Lower leg skin (tissue), 4 donors: ENCODE measurements around the gene CLEC16A. TPM values are rescaled to one million over a fixed set of nuclear protein-coding genes. Genes with fewer than 3 reads are reported as not detected.

Experiments
- DNase-seq, 2 donors: peaks; one replicate each; pipeline ENCODE4 v3.0.0-alpha.2; 2019; ENCODE audit warnings: low spot score in 2 of 2
- H3K4me3 ChIP-seq: fragments of 200-600 bp; sonication (generic); 2 replicates; pipeline ENCODE4 v1.5.1; 2017; ENCODE audit warnings: mild to moderate bottlenecking, low read depth; ENCODE audit not compliant: poor library complexity, severe bottlenecking
- POLR2A ChIP-seq, 2 donors: fragments of 450-650 bp; IDR thresholded peaks; one replicate each; pipeline ENCODE4 v1.6.1; 2016 to 2017; ENCODE audit warnings: antibody characterized with exemption in 2 of 2, mild to moderate bottlenecking in 1 of 2, moderate library complexity in 1 of 2
- WGBS, 2 donors: methylation state at CpG; one replicate each; pipeline ENCODE4 v1.1.5; 2018; 5-methylcytosine and 5-hydroxymethylcytosine counted together
- intact Hi-C: fragments of 100-400 bp; cut with DNase I; formaldehyde crosslinking; loops from one replicate; pipeline ENCODE4 v1.15.0; 2023; ENCODE audit warnings: low total_unique reads
- total RNA-seq, 4 donors: library from RNA; depleted of rRNA; stranded (reverse); fragments of >200 nt; gene quantifications; one replicate each; pipeline ENCODE4 v1.1.0, GENCODE V29; 2016
- TF ChIP-seq, protein P1 (sequence below), 3 donors: fragments of 450-650 bp; IDR thresholded peaks; one replicate each; pipeline ENCODE4 v1.5.1; 2016; ENCODE audit warnings: antibody characterized with exemption in 3 of 3, mild to moderate bottlenecking in 3 of 3, moderate library complexity in 2 of 3

CLEC16A gene
- total RNA-seq, 4 donors from 2014 or later = 26.8 to 30.0 (median 29.5) TPM

DNA sequence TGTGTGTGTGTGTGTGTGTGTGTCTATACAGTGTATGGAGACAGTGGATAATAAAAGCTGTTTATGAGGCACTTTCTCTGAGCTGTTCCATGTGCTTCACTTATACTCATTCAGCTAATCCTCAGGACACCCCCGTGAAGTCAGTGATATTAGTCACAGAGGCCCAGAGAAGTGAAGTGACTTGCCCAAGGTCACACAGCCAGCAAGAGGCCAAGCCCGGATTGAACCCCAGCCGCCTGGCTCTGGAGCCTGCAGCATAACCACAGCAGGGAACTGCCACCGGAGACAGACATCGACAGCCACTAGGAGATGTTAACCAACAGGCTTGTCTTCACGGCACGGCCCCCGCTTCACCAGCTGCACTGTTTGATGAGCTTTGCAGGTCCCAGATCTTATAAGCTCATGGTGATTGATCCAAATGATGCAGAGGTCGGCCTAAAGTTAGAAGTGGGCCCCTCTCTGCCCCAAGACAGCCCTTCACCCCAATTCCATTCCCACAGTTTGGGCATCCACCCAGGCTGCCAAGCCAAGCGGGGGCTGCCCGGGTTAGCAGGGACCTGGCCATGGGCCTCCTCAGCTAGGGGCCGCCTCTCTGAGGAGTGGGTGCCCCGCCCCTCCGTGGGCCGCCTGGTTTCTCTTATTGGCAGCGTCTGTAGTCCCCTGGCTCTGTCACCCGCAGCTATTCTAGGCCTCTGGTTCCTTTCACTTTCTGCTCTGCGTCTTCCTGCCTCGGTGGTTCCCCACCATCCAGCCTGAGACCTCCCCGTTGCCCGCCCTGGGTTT lies 280.7 kb downstream of the CLEC16A start:
- peak in 1 of 2 donors; percentile 87 for DNase-seq
- TF ChIP-seq POLR2A (IDR thresholded peaks at IDR 0.05) = no peak
- TF ChIP-seq, protein P1, sequence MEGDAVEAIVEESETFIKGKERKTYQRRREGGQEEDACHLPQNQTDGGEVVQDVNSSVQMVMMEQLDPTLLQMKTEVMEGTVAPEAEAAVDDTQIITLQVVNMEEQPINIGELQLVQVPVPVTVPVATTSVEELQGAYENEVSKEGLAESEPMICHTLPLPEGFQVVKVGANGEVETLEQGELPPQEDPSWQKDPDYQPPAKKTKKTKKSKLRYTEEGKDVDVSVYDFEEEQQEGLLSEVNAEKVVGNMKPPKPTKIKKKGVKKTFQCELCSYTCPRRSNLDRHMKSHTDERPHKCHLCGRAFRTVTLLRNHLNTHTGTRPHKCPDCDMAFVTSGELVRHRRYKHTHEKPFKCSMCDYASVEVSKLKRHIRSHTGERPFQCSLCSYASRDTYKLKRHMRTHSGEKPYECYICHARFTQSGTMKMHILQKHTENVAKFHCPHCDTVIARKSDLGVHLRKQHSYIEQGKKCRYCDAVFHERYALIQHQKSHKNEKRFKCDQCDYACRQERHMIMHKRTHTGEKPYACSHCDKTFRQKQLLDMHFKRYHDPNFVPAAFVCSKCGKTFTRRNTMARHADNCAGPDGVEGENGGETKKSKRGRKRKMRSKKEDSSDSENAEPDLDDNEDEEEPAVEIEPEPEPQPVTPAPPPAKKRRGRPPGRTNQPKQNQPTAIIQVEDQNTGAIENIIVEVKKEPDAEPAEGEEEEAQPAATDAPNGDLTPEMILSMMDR (IDR thresholded peaks at IDR 0.05) = no peak
- 68 to 71% methylated on average over 20 of the region's 21 CpGs for WGBS, 2 donors
- intact Hi-C loops = no loop called here
- H3K4me3 ChIP-seq = no peak overlapping the region

DNA sequence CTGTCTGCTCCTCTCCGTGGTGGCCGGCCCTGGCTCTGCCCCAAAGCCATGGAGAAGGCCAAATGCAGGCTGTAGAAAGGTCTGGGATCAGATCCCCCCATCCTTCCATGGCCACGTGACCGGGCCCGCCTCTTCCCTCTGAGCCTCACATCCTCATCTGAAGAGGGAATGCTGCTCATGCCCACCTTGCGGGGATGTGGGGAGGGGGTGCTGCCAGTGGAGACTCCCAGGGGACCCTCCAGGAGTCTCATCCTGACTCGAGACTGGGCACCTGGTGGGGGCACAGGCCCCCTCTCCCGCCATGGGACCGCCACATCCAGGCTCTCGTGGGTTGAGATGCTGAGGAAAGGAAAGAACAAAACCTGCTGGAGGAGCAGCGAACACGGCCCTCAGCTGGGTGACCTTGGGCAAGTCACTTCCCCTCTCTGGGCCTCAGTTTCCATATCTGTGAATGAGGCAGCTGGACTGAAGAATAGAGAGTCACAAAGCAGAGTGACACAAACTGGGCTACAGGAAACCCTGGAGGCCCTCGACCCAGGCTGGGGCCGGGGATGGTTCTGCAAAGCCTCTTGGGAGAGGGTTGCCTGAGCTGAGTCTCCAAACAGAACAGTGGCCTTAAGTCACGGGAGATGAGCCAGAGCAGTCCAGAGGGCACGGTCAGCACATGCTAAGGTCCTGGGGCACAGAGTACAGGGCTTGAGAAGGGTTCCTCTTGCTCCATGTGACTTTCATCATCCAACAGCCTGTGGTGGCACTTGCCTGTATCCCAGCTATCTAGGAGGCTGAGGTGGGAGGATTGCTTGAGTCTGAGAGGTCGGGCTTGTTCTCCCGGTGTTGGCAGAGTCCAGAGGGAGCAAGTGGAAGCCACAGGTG lies 281.5 kb downstream of the CLEC16A start:
- peak in 1 of 2 donors; percentile 85 for DNase-seq
- H3K4me3 ChIP-seq = no peak overlapping the region
- TF ChIP-seq, protein P1 (IDR thresholded peaks at IDR 0.05) = no peak
- no peak for TF ChIP-seq POLR2A (IDR thresholded peaks at IDR 0.05)
- intact Hi-C loops = no loop called here
- WGBS, 2 donors = 81 to 83% methylated on average over 18 of the region's 18 CpGs

GRCh38 chr16:11229432-11229831 lies 285.1 kb downstream of the CLEC16A start:
- DNase-seq = no peak
- H3K4me3 ChIP-seq = no peak overlapping the region
- intact Hi-C loops = no loop called here
- TF ChIP-seq POLR2A (IDR thresholded peaks at IDR 0.05) = no peak
- TF ChIP-seq, protein P1 (IDR thresholded peaks at IDR 0.05) = no peak
- 62 to 65% methylated on average over 5 of the region's 5 CpGs for WGBS, 2 donors

DNA sequence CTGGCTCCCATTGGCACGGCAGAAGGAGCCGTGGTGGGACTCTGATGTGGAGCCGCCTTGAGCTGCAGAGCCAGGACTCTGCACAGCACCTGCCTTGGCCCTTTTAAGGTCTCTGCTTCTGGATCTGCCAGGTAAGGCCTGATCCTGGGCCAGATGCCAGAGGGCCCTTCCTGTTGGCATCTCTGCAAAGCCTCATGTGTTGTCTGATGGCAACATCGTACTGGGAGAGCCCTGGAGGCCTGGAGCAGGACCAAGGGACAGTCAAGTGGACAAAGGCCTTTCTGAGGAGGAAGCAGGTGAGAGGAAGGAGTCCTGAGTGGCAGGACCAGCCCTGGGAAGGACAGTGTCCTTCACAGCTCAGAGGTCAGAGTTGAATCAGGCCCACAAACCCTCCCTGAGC lies 285.5 kb downstream of the CLEC16A start:
- TF ChIP-seq POLR2A (IDR thresholded peaks at IDR 0.05) = no peak
- TF ChIP-seq, protein P1 (IDR thresholded peaks at IDR 0.05) = no peak
- intact Hi-C loops = no loop called here
- no peak for DNase-seq
- WGBS, 2 donors = 40% methylated on average over 4 of the region's 4 CpGs
- H3K4me3 ChIP-seq = no peak overlapping the region

DNA sequence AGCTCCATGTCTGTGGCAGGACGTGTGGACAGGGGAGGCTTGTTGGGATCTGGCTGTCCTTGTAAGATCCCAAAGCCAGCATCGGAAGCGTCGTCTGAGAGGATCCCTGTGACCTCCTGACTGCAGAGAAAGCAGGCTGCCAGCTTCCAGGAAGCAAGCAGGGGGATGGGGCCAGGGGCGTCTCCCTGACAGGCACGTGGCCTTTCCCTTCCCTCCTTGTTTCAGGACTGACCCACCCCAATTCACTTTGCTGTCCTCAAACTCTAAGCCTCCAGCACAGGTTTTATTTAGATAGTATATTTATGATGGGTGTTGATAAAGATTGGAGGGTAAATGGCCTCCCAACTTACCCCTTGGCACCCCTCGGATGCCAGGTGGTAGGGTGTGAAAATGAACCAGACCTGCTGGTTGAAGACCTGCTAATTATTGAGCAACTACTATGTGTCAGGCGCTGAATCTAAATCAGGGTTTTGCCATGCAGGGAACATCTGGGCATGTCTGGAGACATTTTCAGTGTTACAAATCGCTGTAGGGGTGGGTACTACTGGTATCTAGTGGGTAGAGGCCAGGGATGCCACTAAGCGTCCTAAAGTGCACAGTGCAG lies 287.1 kb downstream of the CLEC16A start:
- no peak overlapping the region for H3K4me3 ChIP-seq
- no peak for DNase-seq
- WGBS, 2 donors = 77 to 79% methylated on average over 10 of the region's 10 CpGs
- no peak for TF ChIP-seq POLR2A (IDR thresholded peaks at IDR 0.05)
- TF ChIP-seq, protein P1 (IDR thresholded peaks at IDR 0.05) = no peak
- intact Hi-C loops = no loop called here

Other genes with a start within 250 kb of the CLEC16A start
- under 1 TPM in 3 of 4 donors, not detected in 1; 0.20 to 0.93 (median 0.42) TPM for gene TEKT5, start 249.6 kb upstream of the CLEC16A start, total RNA-seq
- gene NUBP1, start 200.7 kb upstream of the CLEC16A start, total RNA-seq = 10 to 100 TPM; 16.3 to 26.7 (median 25.1) TPM
- gene TVP23A, start 125.8 kb upstream of the CLEC16A start, total RNA-seq = under 1 TPM in 2 of 4 donors, not detected in 2; 0.19 TPM
- gene CIITA, start 67.4 kb upstream of the CLEC16A start, total RNA-seq = 10 to 100 TPM; 14.0 to 20.1 (median 17.9) TPM
- gene DEXI, start 2.1 kb upstream of the CLEC16A start, total RNA-seq = 10 to 100 TPM; 38.1 to 63.6 (median 58.9) TPM